ENCODE measurements around the gene TSSC4.

- TF ChIP-seq CTCF (IDR thresholded peaks at IDR 0.05) = no peak
- TF ChIP-seq POLR2A (IDR thresholded peaks at IDR 0.05) = no peak
These were observed 15.1 kb upstream of the TSSC4 start for GRCh38 chr11:2385156-2386151.
